ENCODE measurements around the gene SURF2. TPM values are rescaled to one million over a fixed set of nuclear protein-coding genes. Genes with fewer than 3 reads are reported as not detected.
"Not testable (repeated sequence)": the region's sequence is repeated elsewhere in the genome, so short reads cannot be mapped to it uniquely, and the experiment has no call there.

The SURF2 gene
- total RNA-seq, 1 experiment from 2014 or later = 51.3 TPM

DNA sequence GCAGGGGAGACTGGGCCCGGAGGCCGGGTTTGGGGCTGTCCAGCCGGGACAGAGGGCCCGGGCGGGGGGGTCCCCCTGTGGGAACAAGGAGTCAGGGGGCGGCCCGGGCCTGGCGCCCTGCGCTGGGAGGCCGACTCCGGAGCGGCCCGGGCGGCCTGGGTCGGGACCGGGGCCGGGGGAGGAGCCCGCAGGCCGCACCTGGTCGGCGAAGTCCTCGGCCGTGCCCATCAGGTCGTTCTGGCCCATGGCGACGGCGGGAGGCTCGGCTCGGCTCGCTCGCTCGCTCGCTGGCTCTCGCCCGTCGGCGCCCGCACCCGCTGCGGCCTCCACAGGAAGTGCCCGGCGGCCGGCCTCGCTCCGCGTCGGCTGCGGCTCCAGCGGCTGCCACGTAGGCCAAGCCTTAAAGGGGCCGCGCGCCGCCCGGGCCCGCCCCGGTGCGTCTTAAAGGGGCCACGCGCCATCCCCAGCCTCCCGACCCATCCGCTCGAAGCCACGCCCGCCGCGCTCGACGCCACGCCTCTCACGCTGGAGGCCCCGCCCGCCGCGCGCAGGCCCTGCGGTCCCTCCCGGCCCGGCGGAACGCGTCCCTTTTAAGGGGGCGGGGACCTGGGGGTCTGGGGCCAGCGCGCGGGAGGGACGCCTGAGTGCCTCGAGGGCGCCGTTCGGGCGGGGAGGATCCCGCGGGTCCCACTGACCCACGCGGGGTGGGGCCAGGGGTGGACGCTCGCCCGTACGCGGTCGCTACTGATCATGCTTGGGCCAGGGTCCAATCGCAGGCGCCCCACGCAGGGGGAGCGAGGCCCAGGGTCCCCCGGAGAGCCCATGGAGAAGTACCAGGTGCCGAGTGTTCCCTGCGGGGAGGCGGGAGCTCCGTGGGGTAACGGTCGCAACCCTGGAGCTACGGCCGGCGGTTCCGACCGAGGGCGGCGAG is 19.6 kb downstream of the SURF2 start, which contains the start of the genes STKLD1 and SURF4:
Gene STKLD1 (plus strand): TSS at position 643 of the 931 bp plus-strand sequence. CDS start 108 bp downstream, at position 751.
Gene SURF4 (minus strand): TSS at position 337 of the 931 bp plus-strand sequence. CDS start 91 bp downstream, at position 246.
- DNase-seq (ENCODE audit: extremely low read depth, low read depth) = peak; percentile 94

DNA sequence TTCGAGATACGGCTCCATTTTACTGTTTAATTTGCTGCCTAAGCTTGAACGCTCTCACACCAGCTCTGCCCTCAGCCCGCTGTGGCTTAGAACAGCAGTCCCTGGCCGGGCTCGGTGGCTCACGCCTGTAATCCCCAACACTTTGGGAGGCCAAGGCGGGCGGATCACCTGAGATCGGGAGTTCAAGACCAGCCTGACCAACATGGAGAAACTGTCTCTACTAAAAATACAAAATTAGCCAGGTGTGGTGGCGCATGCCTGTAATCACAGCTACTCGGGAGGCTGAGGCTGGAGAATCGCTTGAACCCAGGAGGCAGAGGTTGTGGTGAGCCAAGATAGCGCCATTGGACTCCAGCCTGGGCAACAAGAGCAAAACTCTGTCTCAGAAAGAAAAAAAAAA is 20.9 kb downstream of the SURF2 start:
- DNase-seq (ENCODE audit: extremely low read depth, low read depth) = not testable (repeated sequence)

DNA sequence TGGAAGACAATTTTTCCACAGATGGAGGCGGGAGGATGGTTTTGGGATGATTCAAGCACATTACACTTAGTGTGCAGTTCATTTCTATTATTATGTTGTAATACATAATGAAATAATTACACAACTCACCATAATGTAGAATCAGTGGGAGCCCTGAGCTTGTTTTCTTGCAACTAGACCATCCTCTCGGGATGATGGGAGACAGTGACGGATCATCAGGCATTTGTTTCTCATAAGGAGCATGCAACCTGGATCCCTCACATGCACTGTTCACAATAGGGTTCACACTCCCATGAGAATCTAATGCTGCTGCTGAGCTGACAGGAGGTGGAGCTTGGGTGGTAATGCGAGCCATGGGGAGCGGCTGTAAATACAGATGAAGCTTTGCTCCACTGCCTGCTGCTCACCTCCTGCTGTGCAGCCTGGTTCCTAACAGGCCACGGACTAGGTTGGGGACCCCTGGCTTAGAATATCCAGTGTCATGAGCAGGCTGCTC is 21.4 kb downstream of the SURF2 start:
- no peak for DNase-seq (ENCODE audit: extremely low read depth, low read depth)

DNA sequence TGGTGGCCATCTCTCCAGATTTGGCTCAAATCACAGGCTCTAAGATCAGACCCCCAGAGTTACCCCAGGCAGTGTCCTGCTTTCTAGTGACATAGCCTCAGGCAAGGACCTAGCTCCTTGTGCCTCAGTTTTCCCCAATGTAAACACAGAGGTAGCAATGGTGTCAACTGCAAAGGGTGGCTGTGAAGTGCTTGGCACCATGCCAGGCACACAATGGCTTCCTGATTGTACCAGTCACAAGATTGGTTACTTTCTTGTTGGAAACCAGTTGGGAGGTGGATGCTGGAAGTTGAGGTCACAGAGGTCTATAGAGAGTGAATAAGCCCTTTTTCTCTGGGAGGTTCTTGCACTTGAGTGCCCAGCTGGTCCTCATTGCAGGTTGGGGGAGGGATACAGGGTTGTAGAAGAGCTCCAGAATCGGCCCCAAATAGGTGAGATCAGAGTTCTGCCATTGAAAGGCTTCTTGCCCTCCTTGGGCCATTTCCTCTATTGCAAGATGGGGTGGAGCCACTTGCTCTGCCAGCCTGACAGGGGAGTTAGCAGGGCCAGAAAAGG is 22.1 kb downstream of the SURF2 start:
- DNase-seq (ENCODE audit: extremely low read depth, low read depth) = no peak

DNA sequence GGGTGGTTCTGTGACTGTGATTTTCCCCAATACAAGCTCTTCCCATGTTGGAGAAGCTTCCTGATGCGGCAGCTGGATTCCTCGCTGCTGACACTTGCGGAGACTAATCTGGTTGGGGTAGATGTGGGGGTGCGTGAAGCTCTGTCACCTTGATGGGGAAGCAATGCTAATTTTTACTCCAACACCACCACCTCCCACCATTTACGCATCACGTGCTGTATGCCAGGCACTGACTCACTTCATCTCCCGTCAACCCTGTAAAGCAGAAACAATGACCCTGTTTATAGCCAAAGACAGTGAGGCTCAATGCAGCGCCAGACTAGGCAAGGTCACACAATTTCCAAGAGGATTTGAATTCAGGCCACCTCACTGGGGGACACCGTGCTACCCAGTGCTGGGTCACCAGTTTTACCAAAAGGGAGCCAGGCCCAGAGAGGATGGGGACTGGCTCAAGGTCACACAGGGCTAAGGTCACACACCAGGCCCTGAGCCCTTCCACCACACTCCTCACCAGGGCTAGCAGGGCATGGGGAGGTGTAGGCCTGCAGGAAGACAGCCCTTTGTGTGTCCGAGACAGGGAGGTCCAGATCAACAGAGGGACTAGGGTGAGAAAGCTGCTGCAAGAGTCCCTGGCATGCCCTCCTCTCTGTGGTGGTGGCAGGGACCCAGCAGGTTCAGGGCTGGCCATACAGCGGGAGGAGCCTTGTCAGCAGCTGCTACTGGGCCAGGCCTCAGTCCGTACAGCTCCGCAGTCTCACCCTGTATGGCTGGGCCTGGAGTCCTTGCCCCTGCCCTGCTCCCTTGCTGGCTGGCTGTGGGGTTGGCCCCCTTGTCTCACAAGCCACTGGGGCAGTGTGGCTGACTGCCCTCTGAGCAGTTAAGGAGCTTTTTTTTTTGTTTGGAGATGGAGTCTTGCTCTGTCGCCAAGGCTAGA is 23.1 kb downstream of the SURF2 start:
- DNase-seq (ENCODE audit: extremely low read depth, low read depth) = no peak

DNA sequence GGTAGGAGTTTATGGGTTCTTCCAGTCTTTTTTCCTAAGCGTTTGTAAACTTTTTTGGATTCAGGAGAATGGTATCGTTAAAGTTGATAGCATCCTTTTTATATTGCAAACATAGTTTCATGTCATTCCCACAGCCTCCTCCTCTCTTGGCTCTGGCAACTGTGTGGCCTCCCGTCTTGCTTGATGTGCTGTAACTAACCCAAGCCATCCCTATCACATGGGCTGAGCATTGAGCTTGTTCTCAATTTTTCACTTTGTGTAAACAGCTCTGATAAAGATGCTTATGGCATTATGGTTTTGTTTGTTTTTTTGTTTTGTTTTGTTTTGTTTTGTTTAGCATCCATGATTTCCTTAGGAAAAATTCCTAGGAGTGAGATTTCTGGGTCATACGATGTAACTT is 24.4 kb downstream of the SURF2 start:
- DNase-seq (ENCODE audit: extremely low read depth, low read depth) = no peak

DNA sequence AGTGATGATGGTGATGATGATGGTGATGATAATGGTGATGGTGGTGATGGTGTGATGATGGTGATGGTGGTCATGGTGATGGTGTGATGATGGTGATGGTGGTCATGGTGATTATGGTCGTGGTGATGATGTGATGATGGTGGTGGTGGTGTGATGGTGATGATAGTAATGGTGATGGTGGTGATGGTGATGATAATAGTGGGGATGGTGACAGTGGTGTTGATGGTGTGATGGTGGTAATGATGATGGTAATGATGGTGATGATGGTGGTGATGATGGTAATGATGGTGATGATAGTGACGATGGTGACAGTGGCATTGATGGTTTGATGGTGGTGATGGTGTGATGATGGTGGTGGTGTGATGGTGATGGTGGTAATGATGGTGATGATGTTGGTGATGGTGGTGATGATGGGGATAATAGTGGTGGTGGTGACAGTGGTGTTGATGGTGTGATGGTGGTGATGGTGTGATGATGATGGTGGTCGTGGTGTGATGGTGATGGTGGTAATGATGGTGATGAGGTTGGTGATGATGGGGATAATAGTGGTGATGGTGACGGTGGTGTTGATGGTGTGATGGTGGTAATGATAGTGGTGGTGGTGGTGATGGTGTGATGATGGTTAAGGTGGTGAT is 26.3 kb downstream of the SURF2 start:
- no peak for DNase-seq (ENCODE audit: extremely low read depth, low read depth)

DNA sequence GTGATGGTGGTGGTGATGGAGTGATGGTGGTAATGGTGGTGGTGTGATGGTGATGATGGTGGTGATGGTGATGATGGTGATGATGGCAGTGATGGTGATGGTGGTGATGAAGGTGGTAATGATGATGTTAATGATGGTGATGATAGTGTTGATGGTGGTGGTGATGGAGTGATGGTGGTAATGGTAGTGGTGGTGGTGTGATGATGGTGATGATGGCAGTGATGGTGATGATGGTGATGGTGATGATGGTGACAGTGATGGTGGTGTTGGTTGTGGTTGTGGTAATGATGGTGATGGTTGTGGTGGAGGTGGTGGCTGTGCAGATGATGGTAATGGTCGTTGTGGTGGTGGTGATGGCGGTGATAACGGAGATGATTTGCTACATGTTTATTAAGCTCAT is 27.1 kb downstream of the SURF2 start:
- no peak for DNase-seq (ENCODE audit: extremely low read depth, low read depth)

DNA sequence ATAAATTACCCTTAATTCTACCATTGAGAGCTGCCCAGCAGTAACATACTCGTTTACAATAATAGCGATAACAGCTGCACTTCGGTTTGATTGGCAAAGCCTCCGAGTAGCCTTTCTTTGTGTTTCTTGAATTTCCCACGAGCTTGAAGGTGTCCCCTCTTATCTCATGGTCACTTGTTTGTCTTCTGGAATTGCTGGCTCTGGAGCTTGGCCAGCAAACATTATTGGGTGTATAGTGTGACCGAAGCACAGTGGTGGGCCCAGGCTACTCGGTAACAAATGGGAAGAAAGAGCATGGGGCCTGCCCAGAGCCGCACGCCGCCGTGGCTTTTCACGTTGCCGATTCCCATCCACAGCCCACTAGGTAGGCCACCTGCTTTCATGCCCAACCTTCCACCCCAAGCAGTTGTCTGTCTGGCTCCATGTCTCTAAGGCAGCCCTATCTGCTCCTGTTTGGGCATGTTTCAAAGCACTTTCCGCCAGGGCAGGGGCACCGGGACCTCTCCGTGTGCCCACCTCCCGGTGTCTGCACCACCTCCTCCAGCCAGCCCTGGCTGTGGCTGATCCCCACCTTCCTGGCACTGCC is 28.5 kb downstream of the SURF2 start:
- no peak for DNase-seq (ENCODE audit: extremely low read depth, low read depth)

DNA sequence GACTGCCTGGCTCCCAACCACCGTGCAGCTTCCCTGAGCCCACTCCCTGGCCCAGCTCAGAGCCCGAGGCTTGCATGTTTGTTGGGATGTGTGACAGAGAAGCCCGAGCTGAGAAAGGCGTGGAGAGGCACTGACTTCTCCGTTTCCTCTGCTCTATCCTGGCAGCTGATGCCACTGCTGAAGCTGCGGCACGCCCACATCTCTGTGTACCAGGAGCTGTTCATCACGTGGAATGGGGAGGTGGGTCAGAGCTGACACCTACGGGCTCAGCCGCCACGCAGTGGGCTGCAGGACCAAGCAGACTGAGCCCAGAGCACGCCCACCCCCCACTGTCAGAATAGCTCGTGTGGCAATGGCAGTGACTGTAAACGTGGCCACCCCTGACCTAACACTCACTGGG is 29.1 kb downstream of the SURF2 start:
- no peak for DNase-seq (ENCODE audit: extremely low read depth, low read depth)

DNA sequence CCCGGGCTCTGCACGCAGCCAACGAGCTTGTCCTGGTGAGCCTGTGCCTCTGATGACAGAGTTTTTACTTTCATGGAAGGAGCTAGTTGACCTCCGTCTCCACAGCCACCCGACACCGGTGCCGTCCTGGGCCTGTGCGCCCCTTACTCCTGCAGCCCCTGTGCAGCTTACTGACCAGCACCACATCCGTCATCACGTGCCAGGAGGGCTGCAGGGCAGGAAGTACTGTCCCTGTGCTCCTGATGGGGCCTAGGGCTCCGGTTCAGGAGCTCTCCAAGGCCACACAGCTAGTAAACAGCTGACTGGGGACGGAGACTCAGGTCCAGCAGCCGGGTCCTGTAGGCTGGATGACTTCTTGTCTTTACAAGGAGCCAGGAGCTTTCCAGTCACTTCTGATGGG is 30.0 kb downstream of the SURF2 start:
- no peak for DNase-seq (ENCODE audit: extremely low read depth, low read depth)

DNA sequence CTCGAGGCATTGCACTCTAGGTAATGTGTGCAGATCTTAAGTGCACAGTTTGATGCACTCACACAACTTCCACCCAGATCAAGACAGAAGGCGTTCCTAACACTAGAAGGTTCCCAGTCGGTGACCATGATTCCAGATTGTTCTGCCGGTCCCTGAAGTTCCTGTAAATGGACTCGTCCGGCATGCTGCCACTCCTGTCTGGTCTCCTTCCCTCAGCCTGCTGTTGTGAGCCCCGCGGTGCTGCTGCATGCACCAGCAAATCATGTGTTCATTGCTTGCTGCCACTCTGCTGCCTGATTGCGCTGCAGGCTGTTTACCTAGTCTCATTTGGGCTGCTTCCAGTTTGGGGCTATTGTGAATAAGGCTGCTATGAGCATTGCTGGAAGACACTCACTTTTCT is 31.3 kb downstream of the SURF2 start:
- no peak for DNase-seq (ENCODE audit: extremely low read depth, low read depth)

DNA sequence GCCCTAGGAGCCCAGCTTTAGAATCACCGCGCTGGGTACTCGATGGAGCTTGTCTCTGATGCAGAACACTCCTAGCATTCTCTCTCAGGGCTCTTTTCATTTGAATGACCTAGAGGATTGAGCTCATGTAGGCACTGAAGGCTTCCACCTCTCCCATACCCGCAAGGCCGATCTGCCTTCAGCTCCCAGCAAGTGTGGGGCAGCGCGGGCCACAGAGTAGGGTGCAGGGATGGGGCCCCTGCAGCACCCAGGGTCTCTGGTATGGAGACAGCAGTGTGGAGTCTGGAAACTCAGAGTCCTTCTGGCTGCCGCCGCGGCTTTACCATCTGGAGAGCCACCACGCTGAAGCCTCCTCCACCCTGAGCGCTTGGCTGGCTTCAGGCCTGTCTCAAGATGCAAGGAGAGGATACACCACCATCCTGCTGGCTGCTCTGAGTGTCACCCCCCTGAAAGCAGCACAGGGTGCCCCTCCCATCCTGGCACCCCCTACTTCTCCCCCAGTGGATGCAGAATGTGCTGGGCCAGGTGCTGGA is 32.7 kb downstream of the SURF2 start:
- no peak for DNase-seq (ENCODE audit: extremely low read depth, low read depth)

DNA sequence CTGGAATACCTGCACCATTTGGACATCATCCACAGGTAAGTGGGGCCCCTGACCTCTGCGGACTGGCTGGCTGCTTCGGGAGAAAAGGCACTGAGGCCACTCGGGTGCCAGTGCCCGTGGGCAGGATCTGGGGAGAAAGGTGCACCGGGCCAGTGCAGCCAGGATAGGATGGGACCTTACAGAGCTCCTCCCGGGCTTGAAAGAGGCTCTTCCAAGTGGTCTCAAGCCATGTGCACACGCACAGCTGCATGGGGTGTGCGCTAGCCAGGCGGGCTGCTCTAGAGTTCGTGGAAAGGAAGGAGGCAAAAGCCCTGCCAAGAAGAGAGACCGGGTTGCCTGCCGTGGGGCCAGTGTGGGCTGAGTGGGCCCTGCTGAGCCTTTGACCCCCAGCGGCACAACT is 33.2 kb downstream of the SURF2 start:
- DNase-seq (ENCODE audit: extremely low read depth, low read depth) = no peak

DNA sequence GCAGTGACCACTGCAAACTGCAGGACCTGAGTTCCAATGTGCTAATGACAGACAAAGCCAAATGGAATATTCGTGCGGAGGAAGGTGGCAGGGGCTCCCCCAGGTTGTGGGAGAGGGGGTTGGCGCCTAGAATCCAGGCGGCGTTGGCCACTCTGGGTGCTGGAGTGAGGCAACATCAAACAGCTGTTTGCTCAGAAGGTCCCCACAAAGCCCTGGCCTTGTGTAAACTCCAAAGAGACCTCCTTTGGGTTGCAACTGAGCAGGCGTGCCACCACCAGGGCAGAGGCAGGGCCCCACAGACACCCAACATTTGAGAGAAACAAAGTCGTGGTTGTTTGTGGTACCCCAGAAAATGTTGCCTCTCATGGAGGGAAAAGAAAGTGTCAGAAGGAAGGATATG is 34.4 kb downstream of the SURF2 start:
- DNase-seq (ENCODE audit: extremely low read depth, low read depth) = no peak

DNA sequence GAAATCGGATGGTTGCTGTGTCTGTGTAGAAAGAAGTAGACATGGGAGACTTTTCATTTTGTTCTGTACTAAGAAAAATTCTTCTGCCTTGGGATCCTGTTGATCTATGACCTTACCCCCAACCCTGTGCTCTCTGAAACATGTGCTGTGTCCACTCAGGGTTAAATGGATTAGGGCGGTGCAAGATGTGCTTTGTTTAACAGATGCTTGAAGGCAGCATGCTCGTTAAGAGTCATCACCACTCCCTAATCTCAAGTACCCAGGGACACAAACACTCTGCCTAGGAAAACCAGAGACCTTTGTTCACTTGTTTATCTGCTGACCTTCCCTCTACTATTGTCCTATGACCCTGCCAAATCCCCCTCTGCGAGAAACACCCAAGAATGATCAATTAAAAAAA is 35.1 kb downstream of the SURF2 start:
- DNase-seq (ENCODE audit: extremely low read depth, low read depth) = not testable (repeated sequence)

DNA sequence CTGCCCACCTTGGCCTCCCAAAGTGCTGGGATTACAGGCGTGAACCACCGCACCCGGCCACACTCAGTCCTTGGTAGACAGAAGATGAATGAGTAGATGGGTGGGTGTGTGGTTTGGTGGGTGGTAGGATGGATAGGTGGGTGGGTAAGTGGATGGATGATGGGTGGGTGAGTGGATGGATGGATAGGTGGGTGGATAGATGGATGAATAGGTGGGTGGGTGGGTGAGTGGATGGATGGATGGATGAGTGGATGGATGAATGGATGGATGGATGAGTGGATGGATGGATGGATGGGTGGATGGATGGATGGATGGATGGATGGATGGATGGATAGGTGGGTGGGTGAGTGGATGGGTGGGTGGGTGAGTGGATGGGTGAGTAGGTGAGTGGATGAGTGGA is 36.0 kb downstream of the SURF2 start:
- not testable (repeated sequence) for DNase-seq (ENCODE audit: extremely low read depth, low read depth)

DNA sequence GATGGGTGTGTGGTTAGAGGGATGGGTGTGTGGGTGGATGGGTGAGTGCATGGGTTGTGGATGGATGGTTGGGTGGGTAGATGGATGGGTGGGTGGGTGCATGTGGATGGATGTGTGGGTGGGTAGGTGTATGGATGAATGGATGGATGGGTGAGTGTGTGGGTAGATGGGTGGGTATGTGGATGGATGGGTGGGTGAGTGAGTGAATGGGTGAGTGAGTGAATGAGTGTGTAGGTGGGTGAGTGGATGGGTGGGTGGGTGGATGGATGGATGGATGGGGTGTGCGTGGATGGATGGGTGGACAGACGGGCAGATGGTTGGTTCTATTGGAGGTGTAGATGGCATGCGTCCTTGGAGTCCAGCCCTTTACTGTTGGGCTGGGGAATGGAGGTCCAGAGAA is 37.0 kb downstream of the SURF2 start:
- DNase-seq (ENCODE audit: extremely low read depth, low read depth) = no peak

DNA sequence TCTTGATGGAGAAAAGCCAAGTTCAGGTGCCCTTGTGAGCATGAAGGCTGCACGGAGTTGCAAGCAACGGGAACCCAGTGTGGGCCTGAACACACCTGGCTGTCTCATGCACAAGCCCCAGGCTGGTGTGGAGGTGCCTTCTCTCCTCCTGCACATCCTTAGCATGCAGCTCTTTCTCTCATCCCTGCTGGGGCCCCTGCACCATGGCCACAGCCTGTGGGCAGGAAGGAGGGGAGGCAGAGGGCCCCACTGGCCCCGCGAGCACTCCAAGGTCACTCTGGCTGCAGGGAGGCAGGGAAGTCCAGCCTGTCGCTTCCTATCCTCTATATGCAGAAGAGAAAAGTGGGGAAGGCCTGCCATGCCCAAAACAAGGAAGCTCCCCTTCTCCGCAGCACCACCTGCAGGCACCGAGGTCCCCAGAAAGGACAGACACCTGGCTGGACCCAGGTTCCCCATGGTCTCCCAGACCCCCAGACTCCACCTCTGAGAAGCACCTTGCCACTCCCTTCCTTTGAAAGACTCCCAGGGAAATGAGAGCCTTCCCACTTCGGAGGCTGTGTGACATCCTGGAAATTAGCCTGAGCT is 38.4 kb downstream of the SURF2 start:
- DNase-seq (ENCODE audit: extremely low read depth, low read depth) = no peak
